ENCODE data around the gene RASA2. TPM values are rescaled to one million over a fixed set of nuclear protein-coding genes. Genes with fewer than 3 reads are reported as not detected.
A peak's percentile ranks its signal among the peaks of the same experiment; 100 is the strongest.

Gene RASA2
- total and polyA plus RNA-seq, 2 of the 8 experiments (the other 6 are each of a cell fraction or from before 2014, with no cell fraction given) = 3.5 to 15.9 TPM

DNA sequence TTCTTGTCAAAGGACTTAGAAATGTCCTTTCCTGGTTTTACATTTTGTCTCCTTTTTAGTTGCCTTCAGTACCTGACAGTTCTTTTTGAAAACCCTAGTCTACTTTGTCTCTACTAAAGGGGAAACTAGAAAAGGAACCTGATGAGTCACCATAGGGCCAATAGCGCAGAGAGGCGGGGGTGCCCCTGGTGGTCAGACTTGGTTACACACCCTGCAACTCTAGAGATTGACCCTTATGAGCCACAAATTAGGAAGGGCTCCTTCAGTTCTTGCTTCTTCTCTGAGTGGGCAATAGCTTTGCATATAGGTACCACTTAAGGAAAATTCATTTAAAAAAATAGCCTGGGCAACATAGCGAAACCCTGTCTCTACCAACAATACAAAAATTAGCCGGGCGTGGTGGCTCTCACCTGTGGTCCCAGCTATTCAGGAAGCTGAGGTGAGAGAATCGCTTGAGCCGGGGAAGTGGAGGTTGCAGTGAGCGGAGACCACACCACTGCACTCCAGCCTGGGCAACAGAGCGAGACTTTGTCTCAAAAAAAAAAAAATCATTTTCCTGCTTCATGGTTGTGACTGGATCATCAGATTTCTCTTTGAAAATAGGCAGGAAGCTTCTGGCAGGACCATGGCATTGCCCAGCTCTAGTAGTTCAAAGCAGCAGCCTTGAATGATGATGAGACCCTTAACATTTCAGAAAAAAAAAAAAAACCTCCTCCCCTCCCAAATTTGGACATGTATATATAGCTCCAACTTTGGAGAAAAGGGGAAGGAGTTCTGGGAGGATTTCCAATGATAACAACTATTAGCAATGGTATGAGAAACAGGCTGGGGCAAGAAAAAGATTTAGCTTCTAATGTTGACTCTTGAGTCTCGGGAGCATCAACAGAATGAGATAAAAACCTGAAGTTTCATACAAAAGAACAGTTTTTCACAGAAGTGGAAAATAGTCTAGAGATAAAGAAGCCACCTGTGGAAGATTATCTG lies 45.2 kb upstream of the RASA2 start (continued):
- TF ChIP-seq MAFK (IDR thresholded peaks at IDR 0.05; ENCODE audit: low read depth, low read length) = peak; percentile 91
- peak; percentile 74 to 83 for TF ChIP-seq RAD21 (IDR thresholded peaks at IDR 0.05 in 1 of 2, conservative IDR thresholded peaks at IDR 0.05 in 1 of 2; ENCODE audit: low read depth in 2 of 2, low read length in 2 of 2)
- 0 out of 2 replicates have a peak, but pooled peaks have one; percentile 4 for TF ChIP-seq FOSL1 (IDR thresholded peaks at IDR 0.05; ENCODE audit: insufficient read depth, low read depth, low read length)
- TF ChIP-seq, protein P1, sequence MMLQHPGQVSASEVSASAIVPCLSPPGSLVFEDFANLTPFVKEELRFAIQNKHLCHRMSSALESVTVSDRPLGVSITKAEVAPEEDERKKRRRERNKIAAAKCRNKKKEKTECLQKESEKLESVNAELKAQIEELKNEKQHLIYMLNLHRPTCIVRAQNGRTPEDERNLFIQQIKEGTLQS (IDR thresholded peaks at IDR 0.05; ENCODE audit: insufficient read depth, low read depth, low read length) = peak; percentile 64; the same call in 1 of the 2 replicates

All from H1 (cell line).